Aorta (tissue), 5 donors: ENCODE measurements around the gene VSX1. TPM values are rescaled to one million over a fixed set of nuclear protein-coding genes. Genes with fewer than 3 reads are reported as not detected.

Experiments used
- ATAC-seq: fragments of 200-7000 bp; cut with Tn5 transposase; one replicate; pipeline ENCODE4 v1.9.1; 2022; ENCODE audit warnings: moderate library complexity; ENCODE audit not compliant: low FRiP score
- DNase-seq, 2 donors: peaks; one replicate each; pipeline ENCODE4 v3.0.0-alpha.2; 2020
- H3K27ac ChIP-seq, 2 donors: one replicate each; pipeline ENCODE4 v1.5.1; 2013; ENCODE audit warnings: low read length in 2 of 2, mild to moderate bottlenecking in 2 of 2, moderate library complexity in 2 of 2, control low read depth in 1 of 2, inconsistent platforms in 1 of 2, low read depth in 1 of 2
- H3K27me3 ChIP-seq, 2 donors: one replicate each; pipeline ENCODE4 v1.6.1; 2013; ENCODE audit warnings: control low read depth in 1 of 2, low read length in 1 of 2, mild to moderate bottlenecking in 1 of 2, moderate library complexity in 1 of 2; ENCODE audit not compliant: insufficient read depth in 2 of 2, control insufficient read depth in 1 of 2
- H3K36me3 ChIP-seq, 2 donors: one replicate each; pipeline ENCODE4 v1.6.1; 2013; ENCODE audit warnings: control low read depth in 1 of 2, low read length in 1 of 2, mild to moderate bottlenecking in 1 of 2; ENCODE audit not compliant: insufficient read depth in 2 of 2, control insufficient read depth in 1 of 2
- H3K4me1 ChIP-seq, 2 donors: one replicate each; pipeline ENCODE4 v1.6.1; 2013; ENCODE audit warnings: low read length in 2 of 2, control low read depth in 1 of 2, mild to moderate bottlenecking in 1 of 2, moderate library complexity in 1 of 2; ENCODE audit not compliant: insufficient read depth in 2 of 2, control insufficient read depth in 1 of 2
- H3K4me3 ChIP-seq, 2 donors: one replicate each; pipeline ENCODE4 v1.5.1; 2013; ENCODE audit warnings: low read length in 2 of 2, control low read depth in 1 of 2, mild to moderate bottlenecking in 1 of 2
- H3K9me3 ChIP-seq: one replicate; pipeline ENCODE4 v1.6.1; 2013; ENCODE audit warnings: mild to moderate bottlenecking, low read length; ENCODE audit not compliant: control insufficient read depth
- WGBS, 2 donors: extraction: QIAGEN DNeasy Blood & Tissue Kit; methylation state at CpG; one replicate each; pipeline ENCODE4 v1.1.7; 2013; 5-methylcytosine and 5-hydroxymethylcytosine counted together
- intact Hi-C, 2 donors: fragments of 100-400 bp; cut with DNase I; formaldehyde crosslinking; loops; one replicate each; pipeline versions ENCODE4 v1.14.2 to v1.15.0; 2022
- polyA plus RNA-seq, 2 donors: library from polyadenylated mRNA; stranded (reverse); fragments of 200-250 nt; gene quantifications; one replicate each; pipeline ENCODE4 v1.2.3, GENCODE V29; 2013
- total RNA-seq, 2 donors: library from RNA; stranded (reverse); fragmentation: NEBNext Ultra II Directional; extraction: Animal tissue kit (Norgen Biotek cat#: 25700); gene quantifications; one replicate each; pipeline ENCODE4 v1.2.1, GENCODE V29; 2021
- donor health status: healthy with polysubstance abuse.
- donor health status: Bipolar disorder and iron deficiency.
- donor health status: DM: no; HTN: no; CAD: no.
- donor health status: DM: no; HTN: no; CAD: no.
- donor health status: DM: yes; HTN: yes; CAD: no.

VSX1 gene
- total and polyA plus RNA-seq, 4 donors = not detected

DNA sequence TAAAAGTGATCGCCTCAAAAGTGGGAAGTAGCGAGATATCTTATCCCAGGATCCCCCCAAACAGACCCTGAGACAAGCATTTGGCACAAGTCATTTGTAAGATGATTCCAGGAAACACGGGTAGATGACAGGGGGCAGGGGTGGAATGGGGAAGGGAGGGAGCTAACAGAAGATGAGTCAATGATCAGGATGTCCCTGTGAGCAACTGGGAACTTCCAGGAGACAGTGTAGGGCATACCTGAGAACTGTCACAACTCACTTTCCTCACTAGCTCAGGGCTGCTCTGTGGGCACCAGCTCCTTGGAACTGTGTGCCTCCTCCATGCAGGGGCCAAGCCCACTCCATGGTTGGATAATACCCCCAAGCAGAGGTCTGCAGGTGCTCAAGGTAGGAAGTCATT lies 38.5 kb upstream of the VSX1 start:
- 80 to 82% methylated on average over 3 of the region's 3 CpGs for WGBS, 2 donors
- H3K27me3 ChIP-seq = no peaks in the 10 kb centered on the region
- H3K4me1 ChIP-seq = no peaks in the 10 kb centered on the region
- H3K9me3 ChIP-seq = no peaks in the 10 kb centered on the region
- DNase-seq (no peak), ATAC-seq (no peak)
- no peak overlapping the region for H3K4me3 ChIP-seq
- intact Hi-C loops = no loop called here
- H3K27ac ChIP-seq = no peak overlapping the region
- H3K36me3 ChIP-seq = no peaks in the 10 kb centered on the region

DNA sequence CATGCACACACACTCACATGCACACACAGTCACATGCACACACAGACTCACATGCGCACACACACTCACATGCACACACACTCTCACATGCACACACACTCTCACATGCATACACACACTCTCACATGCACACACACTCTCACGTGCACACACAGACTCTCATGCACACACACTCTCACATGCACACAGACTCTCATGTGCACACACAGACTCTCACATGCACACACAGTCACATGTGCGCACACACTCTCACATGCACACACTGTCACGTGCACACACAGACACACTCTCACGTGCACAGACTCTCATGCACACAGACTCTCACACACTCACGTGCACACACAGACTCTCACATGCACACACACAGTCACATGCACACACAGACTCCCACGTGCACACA lies 36.6 kb upstream of the VSX1 start:
- intact Hi-C loops = loop anchor here in 1 of 2 donors (5.0 kb wide), 1 partner anchor 41 kb away; no protein-coding TSS in a partner anchor
- H3K4me1 ChIP-seq = peaks cover 0 to 3% of the 10 kb centered on the region in 2 donors
- H3K9me3 ChIP-seq = no peaks in the 10 kb centered on the region
- WGBS, 2 donors = 92 to 95% methylated on average over 7 of the region's 7 CpGs
- ATAC-seq (no peak), DNase-seq (no peak)
- no peak overlapping the region for H3K27ac ChIP-seq
- no peak overlapping the region for H3K4me3 ChIP-seq
- H3K27me3 ChIP-seq = no peaks in the 10 kb centered on the region
- no peaks in the 10 kb centered on the region for H3K36me3 ChIP-seq

DNA sequence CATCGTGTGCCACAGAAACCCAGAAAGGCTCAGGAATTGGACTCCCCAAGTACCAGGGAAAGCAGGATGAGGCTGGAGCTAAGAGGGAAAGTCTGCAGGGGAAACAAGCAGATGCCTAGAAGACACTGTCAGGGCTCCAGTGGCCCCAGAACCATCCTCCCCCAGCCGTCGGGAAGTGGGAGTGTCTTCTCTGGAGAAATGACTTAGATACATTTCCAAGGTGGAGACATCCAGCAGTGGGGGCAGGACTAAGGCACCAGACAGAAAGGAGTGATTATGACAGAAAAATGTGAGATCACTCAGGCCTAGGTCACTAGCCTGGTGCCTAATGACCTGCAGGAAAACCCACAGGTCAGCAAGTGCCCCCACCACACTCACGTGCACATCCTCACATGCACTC lies 36.0 kb upstream of the VSX1 start:
- no peaks in the 10 kb centered on the region for H3K9me3 ChIP-seq
- ATAC-seq = no peak
- no peaks in the 10 kb centered on the region for H3K36me3 ChIP-seq
- no peak overlapping the region for H3K27ac ChIP-seq
- intact Hi-C loops = loop anchor here in 1 of 2 donors (2.0 to 5.0 kb wide), 2 partner anchors 17 to 41 kb away; no protein-coding TSS in a partner anchor
- no peaks in the 10 kb centered on the region for H3K27me3 ChIP-seq
- H3K4me3 ChIP-seq = no peak overlapping the region
- 77 to 80% methylated on average over 4 of the region's 4 CpGs for WGBS, 2 donors
- peaks cover 0 to 3% of the 10 kb centered on the region in 2 donors for H3K4me1 ChIP-seq
- no peak for DNase-seq

DNA sequence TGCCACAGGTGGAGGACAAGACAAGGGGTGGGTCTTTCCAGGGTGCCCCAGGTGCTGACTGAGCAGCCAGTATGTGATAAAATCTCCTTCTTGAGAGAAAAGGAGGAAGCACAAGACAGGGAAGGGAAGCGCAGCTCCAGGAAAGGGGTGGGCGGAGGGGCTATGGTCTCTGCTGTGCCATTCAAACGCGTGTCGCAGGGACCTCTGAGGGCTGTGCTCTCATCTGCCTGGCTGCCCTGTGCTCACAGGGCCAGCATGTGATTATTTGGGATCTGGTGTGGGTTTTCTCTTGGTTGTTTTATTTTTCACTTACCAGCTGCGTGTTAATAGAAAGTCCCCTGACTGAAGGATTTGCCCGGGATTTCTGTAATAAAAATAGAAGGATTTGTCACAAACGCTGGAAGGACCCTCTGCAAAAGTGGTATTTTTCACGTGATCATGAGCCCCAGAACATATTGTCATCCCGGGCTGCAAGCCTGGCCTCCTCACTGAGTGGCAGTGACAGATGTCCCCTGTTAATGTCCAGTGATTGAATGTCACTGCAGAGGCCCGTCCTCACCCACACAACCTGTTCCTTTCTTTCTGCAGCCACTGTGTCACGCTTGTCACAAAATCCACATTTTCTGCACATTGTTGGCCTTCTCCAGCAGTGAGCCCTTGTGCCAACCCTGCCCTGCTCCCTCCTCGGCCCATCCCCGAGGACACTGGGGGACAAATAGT lies 35.0 kb upstream of the VSX1 start:
- WGBS, 2 donors = 15 to 25% methylated on average over 14 of the region's 14 CpGs
- Histone ChIP-seq H3K27me3 (no peaks in the 10 kb centered on the region), H3K27ac (no peak overlapping the region), H3K4me1 (peaks cover 0 to 3% of the 10 kb centered on the region in 2 donors), H3K9me3 (no peaks in the 10 kb centered on the region), H3K4me3 (no peak overlapping the region), H3K36me3 (no peaks in the 10 kb centered on the region)
- no peak for DNase-seq
- intact Hi-C loops = loop anchor here in 1 of 2 donors (2.0 to 5.0 kb wide), 2 partner anchors 18 to 40 kb away; no protein-coding TSS in a partner anchor
- ATAC-seq = peak; percentile 48

DNA sequence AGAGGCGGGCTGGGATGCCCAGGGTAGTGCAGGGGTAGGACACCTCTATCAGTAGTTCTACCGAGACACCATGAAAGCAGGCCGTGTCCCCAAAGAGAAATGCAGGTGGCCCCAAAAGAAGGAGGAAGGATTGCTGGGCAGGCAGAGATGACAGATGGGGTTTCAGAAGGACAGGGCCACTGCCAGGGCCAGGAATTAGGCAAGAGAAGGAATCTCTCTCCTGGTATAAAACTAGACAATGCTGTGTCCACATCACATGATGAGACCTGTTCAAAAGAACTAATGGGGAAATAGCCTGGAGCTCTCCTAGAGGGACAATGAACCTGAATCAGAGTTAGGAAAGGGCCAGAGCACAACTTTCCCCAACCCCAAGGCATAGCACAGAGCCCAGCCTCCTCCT lies 21.6 kb upstream of the VSX1 start:
- no peak for ATAC-seq
- Histone ChIP-seq H3K36me3 (no peaks in the 10 kb centered on the region), H3K9me3 (no peaks in the 10 kb centered on the region), H3K4me1 (no peaks in the 10 kb centered on the region), H3K4me3 (no peak overlapping the region), H3K27ac (no peak overlapping the region), H3K27me3 (no peaks in the 10 kb centered on the region)
- DNase-seq = no peak
- 92 to 100% methylated on average over 3 of the region's 3 CpGs for WGBS, 2 donors
- intact Hi-C loops = no loop called here

DNA sequence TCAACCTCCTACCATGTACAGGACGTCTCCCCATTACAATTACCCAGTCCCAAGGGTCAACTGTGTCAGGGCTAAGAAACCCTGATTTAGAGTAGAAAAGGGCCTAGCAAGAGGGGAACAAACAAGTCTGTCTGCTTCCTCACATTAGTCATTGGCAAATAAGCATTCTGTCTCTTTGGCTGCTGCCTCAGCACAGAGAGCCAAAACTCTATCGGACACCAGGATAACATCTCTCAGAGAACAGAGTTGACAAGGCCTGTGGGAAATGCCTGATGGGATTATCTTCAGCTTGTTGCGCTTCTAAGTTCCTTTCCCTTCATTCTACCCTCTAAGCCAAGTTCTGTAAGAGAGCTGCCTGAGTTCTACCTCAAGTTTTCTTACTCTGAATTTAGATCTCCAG lies 19.0 kb upstream of the VSX1 start:
- no peak for DNase-seq
- 42 to 45% methylated on average over 3 of the region's 3 CpGs for WGBS, 2 donors

DNA sequence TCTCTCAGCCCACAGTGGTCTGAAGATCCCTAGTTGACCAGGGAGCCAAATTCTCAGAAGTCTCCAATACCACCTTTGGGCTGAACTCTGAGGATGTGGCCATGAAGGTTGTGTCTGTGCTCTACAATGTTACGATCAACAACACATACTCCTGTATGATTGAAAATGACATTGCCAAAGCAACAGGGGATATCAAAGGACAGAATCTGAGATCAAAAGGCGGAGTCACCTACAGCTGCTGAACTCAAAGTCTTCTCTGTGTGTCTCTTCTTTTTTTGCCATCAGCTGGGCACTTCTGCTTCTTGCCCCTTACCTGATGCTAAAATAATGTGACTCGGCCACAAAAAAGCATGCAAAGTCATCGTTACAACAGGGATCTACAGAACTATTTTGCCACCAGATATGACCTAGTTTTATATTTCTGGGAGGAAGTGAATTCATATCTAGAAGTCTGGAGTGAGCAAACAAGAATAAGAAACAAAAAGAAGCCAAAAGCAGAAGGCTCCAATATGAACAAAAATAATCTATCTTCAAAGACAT lies 17.7 kb upstream of the VSX1 start:
- no peak overlapping the region for H3K4me3 ChIP-seq
- H3K27ac ChIP-seq = no peak overlapping the region
- DNase-seq (no peak), ATAC-seq (no peak)
- no peaks in the 10 kb centered on the region for H3K9me3 ChIP-seq
- no peaks in the 10 kb centered on the region for H3K27me3 ChIP-seq
- 73 to 74% methylated on average over 4 of the region's 4 CpGs for WGBS, 2 donors
- no peaks in the 10 kb centered on the region for H3K36me3 ChIP-seq
- intact Hi-C loops = no loop called here
- H3K4me1 ChIP-seq = no peaks in the 10 kb centered on the region

More for the DNA sequence above, 19.0 kb upstream of the VSX1 start:
- no peaks in the 10 kb centered on the region for H3K4me1 ChIP-seq
- peak; percentile 26 for ATAC-seq
- intact Hi-C loops = no loop called here
- no peaks in the 10 kb centered on the region for H3K36me3 ChIP-seq
- H3K27me3 ChIP-seq = no peaks in the 10 kb centered on the region
- H3K9me3 ChIP-seq = no peaks in the 10 kb centered on the region
- no peak overlapping the region for H3K27ac ChIP-seq
- no peak overlapping the region for H3K4me3 ChIP-seq

DNA sequence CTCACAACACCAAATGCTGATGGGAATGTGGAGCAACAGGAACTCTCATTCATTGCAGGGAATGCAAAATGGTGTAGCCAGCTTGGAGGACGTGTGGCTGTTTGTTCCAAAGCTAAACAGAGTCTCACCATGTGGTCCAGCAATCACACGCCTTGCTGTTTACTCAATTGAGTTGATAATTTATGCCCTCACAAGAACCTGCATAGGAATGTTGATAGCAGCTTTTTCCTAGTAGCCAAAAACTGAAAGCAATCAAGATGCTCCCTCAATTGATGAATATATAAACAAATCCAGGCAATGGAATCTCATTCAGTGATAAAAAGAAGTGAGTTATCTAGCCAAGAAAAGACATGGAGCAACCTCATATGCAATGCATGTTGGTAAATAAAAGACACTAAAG lies 15.6 kb upstream of the VSX1 start:
- no peaks in the 10 kb centered on the region for H3K9me3 ChIP-seq
- no peaks in the 10 kb centered on the region for H3K36me3 ChIP-seq
- no peaks in the 10 kb centered on the region for H3K27me3 ChIP-seq
- WGBS, 2 donors = 32 to 35% methylated on average over 2 of the region's 2 CpGs
- H3K4me3 ChIP-seq = no peak overlapping the region
- no peaks in the 10 kb centered on the region for H3K4me1 ChIP-seq
- intact Hi-C loops = no loop called here
- DNase-seq = no peak
- ATAC-seq = no peak
- no peak overlapping the region for H3K27ac ChIP-seq
